Transverse colon (tissue), 4 donors: ENCODE data around the gene SAP30BP.

ENCODE experiments used
- EP300 ChIP-seq: sonication (generic); formaldehyde crosslinking; IDR thresholded peaks from one replicate; pipeline ENCODE4 v1.6.1; 2017; ENCODE audit warnings: antibody characterized with exemption, low read depth
- POLR2AphosphoS5 ChIP-seq, 3 donors: sonication (generic); formaldehyde crosslinking; IDR thresholded peaks; one replicate each; pipeline ENCODE4 v1.6.1; 2016; ENCODE audit warnings: antibody characterized with exemption in 3 of 3
- TF ChIP-seq, protein P1 (sequence below), 5 experiments: fragments of 200-600 bp in 3 of 5; fragments of 450-650 bp in 2 of 5; sonication (generic) in 3 of 5; IDR thresholded peaks; 1 replicate in 2 of 5; 2 replicates in 3 of 5; pipeline ENCODE4 v1.5.1; 2016 to 2017; ENCODE audit warnings: antibody characterized with exemption in 5 of 5, inconsistent platforms in 3 of 5, mild to moderate bottlenecking in 2 of 5, moderate library complexity in 1 of 5

DNA sequence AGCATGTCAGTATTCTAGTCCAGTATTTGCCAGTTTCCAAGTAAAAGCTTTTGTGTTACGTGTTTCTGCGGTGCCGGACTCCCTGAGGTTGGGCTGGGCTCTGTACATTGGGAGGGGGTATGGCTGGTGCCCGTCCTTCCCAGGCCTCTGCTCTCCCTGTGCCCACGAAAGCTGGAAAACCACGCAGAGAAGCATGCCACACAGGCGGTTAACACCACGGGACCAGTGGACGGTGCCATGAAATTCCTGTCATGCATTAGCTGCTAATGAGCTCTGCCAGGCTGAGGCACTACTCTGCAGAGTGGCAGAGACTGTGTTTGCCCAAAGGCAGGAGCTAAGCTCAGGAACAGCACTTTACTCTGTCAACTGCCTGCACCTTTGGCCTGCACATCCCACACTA lies 25.8 kb upstream of the SAP30BP start:
- TF ChIP-seq, protein P1, sequence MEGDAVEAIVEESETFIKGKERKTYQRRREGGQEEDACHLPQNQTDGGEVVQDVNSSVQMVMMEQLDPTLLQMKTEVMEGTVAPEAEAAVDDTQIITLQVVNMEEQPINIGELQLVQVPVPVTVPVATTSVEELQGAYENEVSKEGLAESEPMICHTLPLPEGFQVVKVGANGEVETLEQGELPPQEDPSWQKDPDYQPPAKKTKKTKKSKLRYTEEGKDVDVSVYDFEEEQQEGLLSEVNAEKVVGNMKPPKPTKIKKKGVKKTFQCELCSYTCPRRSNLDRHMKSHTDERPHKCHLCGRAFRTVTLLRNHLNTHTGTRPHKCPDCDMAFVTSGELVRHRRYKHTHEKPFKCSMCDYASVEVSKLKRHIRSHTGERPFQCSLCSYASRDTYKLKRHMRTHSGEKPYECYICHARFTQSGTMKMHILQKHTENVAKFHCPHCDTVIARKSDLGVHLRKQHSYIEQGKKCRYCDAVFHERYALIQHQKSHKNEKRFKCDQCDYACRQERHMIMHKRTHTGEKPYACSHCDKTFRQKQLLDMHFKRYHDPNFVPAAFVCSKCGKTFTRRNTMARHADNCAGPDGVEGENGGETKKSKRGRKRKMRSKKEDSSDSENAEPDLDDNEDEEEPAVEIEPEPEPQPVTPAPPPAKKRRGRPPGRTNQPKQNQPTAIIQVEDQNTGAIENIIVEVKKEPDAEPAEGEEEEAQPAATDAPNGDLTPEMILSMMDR (IDR thresholded peaks at IDR 0.05), result no peak
- TF ChIP-seq POLR2AphosphoS5 (IDR thresholded peaks at IDR 0.05) (no peak), EP300 (no peak)
